SU-DHL-6 (cell line): ENCODE results near the gene TXNRD1.

Experiments
- H2AFZ ChIP-seq: fragments of 200-600 bp; sonication (generic); 2 replicates; pipeline ENCODE4 v1.6.1; 2014; ENCODE audit warnings: low read depth, mild to moderate bottlenecking, moderate library complexity, mixed read lengths, antibody characterized with exemption, low read length; ENCODE audit not compliant: severe bottlenecking
- H3F3A ChIP-seq: fragments of 200-600 bp; shearing (Covaris generic); 2 replicates; pipeline ENCODE4 v1.6.0; 2016; ENCODE audit warnings: antibody characterized with exemption, mild to moderate bottlenecking; ENCODE audit not compliant: insufficient read depth
- H3K27ac ChIP-seq: fragments of 200-600 bp; sonication (generic); 2 replicates; pipeline ENCODE4 v1.5.1; 2016; ENCODE audit warnings: low read depth, mild to moderate bottlenecking, low read length, moderate library complexity, mixed read lengths
- H3K27me3 ChIP-seq: fragments of 200-600 bp; sonication (generic), shearing (Covaris generic); 2 replicates; pipeline ENCODE4 v1.6.0; 2014; ENCODE audit warnings: mild to moderate bottlenecking, low read length
- H3K36me3 ChIP-seq: fragments of 200-600 bp; sonication (generic); 2 replicates; pipeline ENCODE4 v1.6.1; 2014; ENCODE audit warnings: mild to moderate bottlenecking, low read length, mixed read lengths
- H3K4me2 ChIP-seq: fragments of 300-600, 200-600 bp; shearing (Covaris generic), sonication (generic); 2 replicates; pipeline ENCODE4 v1.6.0; 2014; ENCODE audit warnings: low read length, low read depth, mild to moderate bottlenecking; ENCODE audit not compliant: poor library complexity, severe bottlenecking
- H3K4me3 ChIP-seq: fragments of 200-600 bp; sonication (generic); 2 replicates; pipeline ENCODE4 v1.5.1; 2014; ENCODE audit warnings: antibody characterized with exemption, low read length, mild to moderate bottlenecking, mixed read lengths; ENCODE audit not compliant: insufficient read depth, poor library complexity, severe bottlenecking
- H3K79me2 ChIP-seq: fragments of 200-600 bp; sonication (generic); 2 replicates; pipeline ENCODE4 v1.6.1; 2014; ENCODE audit warnings: mild to moderate bottlenecking, low read length, moderate library complexity; ENCODE audit not compliant: insufficient read depth
- H3K9ac ChIP-seq: fragments of 200-600 bp; sonication (generic); 2 replicates; pipeline ENCODE4 v1.7.0; 2014; ENCODE audit warnings: mild to moderate bottlenecking, low read length
- H3K9me2 ChIP-seq: fragments of 200-600 bp; sonication (generic); replicated peaks from 2 replicates; pipeline ENCODE4 v1.6.1; 2014; ENCODE audit warnings: low read length; ENCODE audit not compliant: insufficient read depth
- H3K9me3 ChIP-seq: fragments of 200-600 bp; sonication (generic); 2 replicates; pipeline ENCODE4 v1.6.1; 2014; ENCODE audit warnings: low read length, mixed read lengths; ENCODE audit not compliant: insufficient read depth
- H4K20me1 ChIP-seq: fragments of 200-600 bp; sonication (generic); 2 replicates; pipeline ENCODE4 v1.6.1; 2014; ENCODE audit warnings: low read depth, mild to moderate bottlenecking, antibody characterized with exemption, low read length, moderate library complexity, mixed read lengths
- CTCF ChIP-seq: fragments of 200-600 bp; sonication (generic); IDR thresholded peaks from one replicate; pipeline ENCODE4 v1.5.1; 2017; ENCODE audit warnings: antibody characterized with exemption, mild to moderate bottlenecking, low read length, moderate library complexity; ENCODE audit not compliant: insufficient read depth, poor library complexity, severe bottlenecking
- EZH2phosphoT487 ChIP-seq: fragments of 200-600 bp; sonication (generic), shearing (Covaris generic); conservative IDR thresholded peaks from 2 replicates; pipeline ENCODE4 v1.6.1; 2018; ENCODE audit warnings: mild to moderate bottlenecking, antibody characterized with exemption, low read length, moderate library complexity, mixed read lengths

The TXNRD1 gene

DNA sequence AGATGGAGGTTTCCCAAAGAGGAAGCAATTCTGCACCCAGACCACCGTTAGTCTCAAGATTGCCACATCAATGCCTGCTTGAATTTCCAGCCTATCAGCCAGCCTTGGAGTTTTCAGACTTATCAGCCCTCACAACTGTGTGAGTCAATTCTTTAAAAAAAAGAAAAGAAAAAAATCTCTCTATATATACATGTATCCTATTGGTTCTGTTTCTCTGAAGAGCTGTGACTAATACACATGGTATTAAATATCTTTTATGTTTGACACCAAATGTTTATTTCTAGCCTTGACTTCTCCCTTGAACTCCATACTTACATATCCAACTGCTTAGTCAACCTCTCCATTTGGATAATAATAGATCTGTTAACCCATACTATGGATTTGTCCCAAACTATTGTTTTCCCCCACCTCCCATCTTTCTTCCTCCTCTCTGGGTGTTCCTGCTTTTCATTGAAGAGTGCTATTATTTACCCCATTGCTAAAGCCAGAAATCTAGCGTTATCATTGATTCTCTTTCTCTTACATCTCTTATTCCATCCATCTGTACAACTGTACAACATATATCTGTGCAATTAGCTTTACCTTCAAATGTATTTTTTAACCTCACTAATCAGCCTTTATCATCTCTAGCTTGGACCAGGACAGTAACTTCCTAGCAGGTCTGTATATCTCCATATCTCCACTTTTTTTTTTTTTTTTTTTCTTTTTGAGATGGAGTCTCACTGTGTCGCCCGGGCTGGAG lies 65.3 kb downstream of the TXNRD1 start:
- Histone ChIP-seq H4K20me1 (no peaks in the 10 kb centered on the region), H3K27ac (no peak overlapping the region), H3K9me2 (no peaks in the 10 kb centered on the region), H3K36me3 (no peaks in the 10 kb centered on the region), H3K9me3 (no peaks in the 10 kb centered on the region), H3K27me3 (no peaks in the 10 kb centered on the region), H3F3A (0 out of 2 replicates have a peak, but pooled peaks cover 1% of the 10 kb centered on the region), H3K79me2 (no peaks in the 10 kb centered on the region), H3K9ac (no peak overlapping the region), H2AFZ (no peak overlapping the region), H3K4me3 (no peak overlapping the region), H3K4me2 (no peak overlapping the region)
- no peak for TF ChIP-seq EZH2phosphoT487
- TF ChIP-seq CTCF, result no peak

- no peaks in the 10 kb centered on the region for H3K79me2 ChIP-seq
- peaks cover 8% of the 10 kb centered on the region; the same call in 1 of the 2 replicates for H3F3A ChIP-seq
- H3K27ac ChIP-seq, result no peak overlapping the region
- H4K20me1 ChIP-seq, result no peaks in the 10 kb centered on the region
- H3K9me3 ChIP-seq, result no peaks in the 10 kb centered on the region
- TF ChIP-seq EZH2phosphoT487 (no peak), CTCF (no peak)
- no peak overlapping the region for H3K9ac ChIP-seq
- no peak overlapping the region for H3K4me2 ChIP-seq
- H2AFZ ChIP-seq, result no peak overlapping the region
- H3K27me3 ChIP-seq, result no peaks in the 10 kb centered on the region
- H3K9me2 ChIP-seq, result no peaks in the 10 kb centered on the region
- no peaks in the 10 kb centered on the region for H3K36me3 ChIP-seq
- no peak overlapping the region for H3K4me3 ChIP-seq
Observed at GRCh38 chr12:104281636-104282035, 66.1 kb downstream of the TXNRD1 start.

DNA sequence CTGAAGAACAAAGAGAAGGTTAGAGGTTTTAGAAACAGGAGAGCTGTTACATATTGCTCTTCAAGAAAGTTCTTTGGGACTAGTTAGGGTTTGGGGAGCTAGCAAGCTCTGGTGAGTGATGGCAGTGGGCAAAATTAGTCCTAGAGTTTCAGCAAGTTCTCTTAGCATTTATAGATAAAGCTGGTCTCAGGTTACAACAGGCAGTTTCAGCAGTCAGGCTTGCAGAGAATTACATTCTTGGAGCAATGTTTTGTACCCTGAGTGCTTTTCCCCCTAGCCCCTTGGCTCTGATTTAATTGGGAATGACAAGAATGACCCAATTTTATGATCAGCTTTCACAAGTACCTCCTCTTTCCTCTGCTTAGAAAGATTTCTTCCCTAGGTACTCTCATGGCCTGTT lies 66.5 kb downstream of the TXNRD1 start:
- H2AFZ ChIP-seq, result no peak overlapping the region
- H3K9me2 ChIP-seq, result no peaks in the 10 kb centered on the region
- no peak overlapping the region for H3K27ac ChIP-seq
- no peaks in the 10 kb centered on the region for H3K9me3 ChIP-seq
- H3K79me2 ChIP-seq, result no peaks in the 10 kb centered on the region
- no peak overlapping the region for H3K9ac ChIP-seq
- TF ChIP-seq CTCF (no peak), EZH2phosphoT487 (no peak)
- peaks cover 11% of the 10 kb centered on the region for H3F3A ChIP-seq
- no peaks in the 10 kb centered on the region for H3K27me3 ChIP-seq
- no peak overlapping the region for H3K4me2 ChIP-seq
- no peaks in the 10 kb centered on the region for H3K36me3 ChIP-seq
- no peaks in the 10 kb centered on the region for H4K20me1 ChIP-seq
- no peak overlapping the region for H3K4me3 ChIP-seq
